Measurements from ENCODE around the gene NDUFS8.

DNA sequence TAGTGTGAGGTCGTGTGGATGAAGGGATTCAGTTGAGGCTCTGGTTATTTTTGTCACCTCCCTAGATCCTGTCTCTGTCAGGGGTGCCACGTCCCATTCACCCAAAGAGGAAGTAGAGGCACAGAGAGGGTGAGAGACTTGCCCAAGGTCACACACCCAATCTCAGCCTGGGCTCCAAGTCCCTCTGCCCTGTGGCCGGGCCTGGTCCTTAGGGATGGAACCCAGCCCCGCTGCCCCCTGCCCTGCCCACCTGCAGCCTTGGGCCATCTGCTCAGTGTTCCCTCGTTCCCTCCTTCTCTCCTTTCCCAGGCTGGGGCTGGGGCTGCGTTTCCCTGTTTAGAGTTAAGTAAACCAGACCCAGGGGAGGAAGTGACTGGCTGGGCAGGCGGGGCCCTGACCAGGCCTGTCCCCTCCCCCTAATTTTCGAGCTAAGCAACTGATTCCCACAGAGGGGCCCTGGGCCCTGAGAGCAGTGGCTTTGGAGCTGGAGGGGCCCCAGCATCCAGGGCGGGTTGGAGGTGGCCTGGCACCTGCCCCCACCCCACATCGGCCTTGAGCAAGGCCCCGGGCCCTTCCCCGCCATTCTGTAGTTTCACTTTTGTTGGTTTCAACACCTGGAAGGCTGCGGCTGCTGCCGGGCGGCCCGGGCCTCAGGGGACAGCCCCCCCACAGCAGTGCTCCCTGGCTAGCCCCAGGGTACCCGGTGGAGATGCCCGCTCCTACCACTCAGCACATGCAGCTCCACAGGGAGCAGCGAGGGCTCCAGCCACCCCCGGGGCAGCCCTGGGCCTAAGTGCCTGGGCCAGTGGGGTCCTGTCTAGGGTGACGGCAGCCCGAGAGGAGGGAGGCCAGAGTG, 9.8 kb downstream of the NDUFS8 start:
- TF ChIP-seq, protein P1, sequence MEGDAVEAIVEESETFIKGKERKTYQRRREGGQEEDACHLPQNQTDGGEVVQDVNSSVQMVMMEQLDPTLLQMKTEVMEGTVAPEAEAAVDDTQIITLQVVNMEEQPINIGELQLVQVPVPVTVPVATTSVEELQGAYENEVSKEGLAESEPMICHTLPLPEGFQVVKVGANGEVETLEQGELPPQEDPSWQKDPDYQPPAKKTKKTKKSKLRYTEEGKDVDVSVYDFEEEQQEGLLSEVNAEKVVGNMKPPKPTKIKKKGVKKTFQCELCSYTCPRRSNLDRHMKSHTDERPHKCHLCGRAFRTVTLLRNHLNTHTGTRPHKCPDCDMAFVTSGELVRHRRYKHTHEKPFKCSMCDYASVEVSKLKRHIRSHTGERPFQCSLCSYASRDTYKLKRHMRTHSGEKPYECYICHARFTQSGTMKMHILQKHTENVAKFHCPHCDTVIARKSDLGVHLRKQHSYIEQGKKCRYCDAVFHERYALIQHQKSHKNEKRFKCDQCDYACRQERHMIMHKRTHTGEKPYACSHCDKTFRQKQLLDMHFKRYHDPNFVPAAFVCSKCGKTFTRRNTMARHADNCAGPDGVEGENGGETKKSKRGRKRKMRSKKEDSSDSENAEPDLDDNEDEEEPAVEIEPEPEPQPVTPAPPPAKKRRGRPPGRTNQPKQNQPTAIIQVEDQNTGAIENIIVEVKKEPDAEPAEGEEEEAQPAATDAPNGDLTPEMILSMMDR (IDR thresholded peaks at IDR 0.05) = no peak
- TF ChIP-seq POLR2A (IDR thresholded peaks at IDR 0.05) = peak in 1 of 4 donors; percentile 26
